GM21528 (cell line): ENCODE data around the gene IL17RE.
"Not testable (repeated sequence)": the region's sequence is repeated elsewhere in the genome, so short reads cannot be mapped to it uniquely, and the experiment has no call there.

Source experiments
- ATAC-seq: cut with Tn5 transposase; IDR thresholded peaks from one replicate; pipeline ENCODE4 v1.9.1; 2021; ENCODE audit warnings: mild to moderate bottlenecking, moderate library complexity; ENCODE audit not compliant: unreplicated experiment, low FRiP score

Gene IL17RE

DNA sequence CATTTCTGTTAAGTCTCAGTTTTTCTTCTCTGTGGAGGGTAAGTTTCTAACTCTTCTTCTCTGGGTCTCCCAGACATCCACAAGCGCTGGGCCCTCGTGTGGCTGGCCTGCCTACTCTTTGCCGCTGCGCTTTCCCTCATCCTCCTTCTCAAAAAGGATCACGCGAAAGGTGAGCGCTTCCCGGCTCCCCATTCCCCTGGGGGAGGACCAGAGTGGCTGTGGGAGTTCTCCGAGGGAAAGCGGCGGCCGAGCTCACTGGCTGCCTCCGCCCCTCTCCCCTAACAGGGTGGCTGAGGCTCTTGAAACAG lies 29.8 kb downstream of the IL17RE start:
- ATAC-seq, result no peak

DNA sequence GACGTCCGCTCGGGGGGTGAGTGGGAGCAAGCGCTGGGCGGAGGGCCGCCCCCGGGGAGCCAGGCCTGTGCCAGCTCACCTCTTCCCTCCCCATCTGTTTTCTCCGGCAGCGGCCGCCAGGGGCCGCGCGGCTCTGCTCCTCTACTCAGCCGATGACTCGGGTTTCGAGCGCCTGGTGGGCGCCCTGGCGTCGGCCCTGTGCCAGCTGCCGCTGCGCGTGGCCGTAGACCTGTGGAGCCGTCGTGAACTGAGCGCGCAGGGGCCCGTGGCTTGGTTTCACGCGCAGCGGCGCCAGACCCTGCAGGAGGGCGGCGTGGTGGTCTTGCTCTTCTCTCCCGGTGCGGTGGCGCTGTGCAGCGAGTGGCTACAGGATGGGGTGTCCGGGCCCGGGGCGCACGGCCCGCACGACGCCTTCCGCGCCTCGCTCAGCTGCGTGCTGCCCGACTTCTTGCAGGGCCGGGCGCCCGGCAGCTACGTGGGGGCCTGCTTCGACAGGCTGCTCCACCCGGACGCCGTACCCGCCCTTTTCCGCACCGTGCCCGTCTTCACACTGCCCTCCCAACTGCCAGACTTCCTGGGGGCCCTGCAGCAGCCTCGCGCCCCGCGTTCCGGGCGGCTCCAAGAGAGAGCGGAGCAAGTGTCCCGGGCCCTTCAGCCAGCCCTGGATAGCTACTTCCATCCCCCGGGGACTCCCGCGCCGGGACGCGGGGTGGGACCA lies 30.4 kb downstream of the IL17RE start:
- peak; percentile 66 for ATAC-seq

DNA sequence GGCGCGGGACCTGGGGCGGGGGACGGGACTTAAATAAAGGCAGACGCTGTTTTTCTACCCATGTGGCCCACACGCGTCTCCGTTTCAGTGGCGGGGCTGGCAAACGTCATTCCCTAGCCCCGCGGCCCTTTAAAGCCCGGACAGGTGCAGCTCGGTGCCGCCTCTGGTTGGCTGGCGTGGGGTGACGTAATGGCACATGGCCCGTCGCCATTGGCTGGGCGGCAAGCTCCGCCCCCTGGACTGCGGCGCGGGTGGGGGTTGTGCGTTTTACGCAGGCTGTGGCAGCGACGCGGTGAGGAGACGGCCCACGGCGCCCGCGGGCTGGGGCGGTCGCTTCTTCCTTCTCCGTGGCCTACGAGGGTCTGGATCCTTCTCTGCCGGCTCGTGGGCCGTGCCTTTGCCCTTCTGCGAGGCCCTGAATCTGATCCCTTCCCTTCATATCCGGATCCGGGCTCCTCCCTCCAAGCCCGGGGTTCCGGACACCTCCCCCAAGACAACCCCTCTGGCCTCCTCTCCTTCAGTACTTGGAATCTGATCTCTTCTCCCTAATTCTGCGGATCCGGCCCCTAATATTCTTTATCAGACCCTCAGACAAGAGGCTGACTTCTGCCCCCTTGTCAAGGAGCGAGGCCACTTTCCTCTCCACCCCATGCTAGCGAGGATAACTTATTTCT lies 31.1 kb downstream of the IL17RE start, which contains the start of gene CRELD1:
Gene CRELD1, plus strand, starts transcription at position 274 of the 674 bp plus-strand sequence. CDS start 605 bp downstream, outside the sequence.
- ATAC-seq, result peak; percentile 90

DNA sequence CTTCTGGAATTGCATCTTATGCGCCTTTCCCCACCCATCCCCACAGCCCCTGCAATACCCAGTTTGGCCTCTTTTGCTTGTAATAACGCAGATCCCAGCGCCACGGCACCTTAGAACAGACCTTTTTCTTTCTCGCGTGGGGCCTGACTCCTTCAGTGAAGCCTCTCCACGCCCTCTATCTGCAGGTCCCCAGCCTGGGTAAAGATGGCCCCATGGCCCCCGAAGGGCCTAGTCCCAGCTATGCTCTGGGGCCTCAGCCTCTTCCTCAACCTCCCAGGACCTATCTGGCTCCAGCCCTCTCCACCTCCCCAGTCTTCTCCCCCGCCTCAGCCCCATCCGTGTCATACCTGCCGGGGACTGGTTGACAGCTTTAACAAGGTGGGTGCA lies 31.6 kb downstream of the IL17RE start:
- ATAC-seq, result no peak

DNA sequence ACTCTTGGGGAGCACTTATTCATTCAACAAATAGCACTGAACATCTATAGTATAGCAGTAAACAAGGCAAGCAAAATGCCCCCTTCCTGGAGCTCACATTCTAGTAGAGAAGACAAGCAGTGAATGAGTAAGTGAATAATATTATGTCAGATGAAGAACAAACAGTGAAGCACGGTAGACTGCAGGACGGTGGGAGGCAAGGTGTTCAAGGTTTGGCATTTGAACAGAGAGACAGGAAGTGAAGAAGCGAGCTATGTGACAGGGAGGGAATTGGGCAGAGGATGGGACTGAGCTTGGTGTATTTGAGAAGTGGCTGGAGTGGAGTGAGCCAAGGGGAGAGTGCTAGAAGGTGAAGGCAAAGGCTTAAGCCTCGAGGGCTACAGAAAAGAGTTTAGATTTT lies 32.3 kb downstream of the IL17RE start:
- no peak for ATAC-seq

DNA sequence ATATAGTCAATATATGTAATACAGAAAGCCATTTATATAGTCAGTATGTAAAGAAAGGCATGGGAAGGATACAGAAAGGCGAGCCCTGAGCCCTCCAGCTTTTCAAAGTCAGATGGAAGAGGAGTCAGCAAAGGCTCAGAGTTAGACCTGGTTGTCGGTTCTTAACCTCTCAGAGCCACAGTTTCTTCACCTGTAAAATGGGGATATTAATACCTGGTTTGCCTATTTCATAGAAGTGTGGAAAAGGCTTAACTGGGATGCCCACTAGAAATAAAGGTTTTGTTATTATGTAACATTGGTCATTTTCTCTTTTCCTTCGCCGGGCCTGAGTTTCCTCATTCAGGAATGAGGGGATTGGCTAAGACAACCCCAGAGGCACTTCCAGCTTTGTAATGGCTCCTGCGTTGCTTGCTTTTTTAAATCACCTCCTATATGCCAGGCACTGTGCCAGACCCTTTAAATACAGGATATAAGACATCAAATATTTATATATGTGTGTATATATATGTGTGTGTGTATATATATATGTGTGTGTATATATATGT lies 33.4 kb downstream of the IL17RE start:
- no peak for ATAC-seq

DNA sequence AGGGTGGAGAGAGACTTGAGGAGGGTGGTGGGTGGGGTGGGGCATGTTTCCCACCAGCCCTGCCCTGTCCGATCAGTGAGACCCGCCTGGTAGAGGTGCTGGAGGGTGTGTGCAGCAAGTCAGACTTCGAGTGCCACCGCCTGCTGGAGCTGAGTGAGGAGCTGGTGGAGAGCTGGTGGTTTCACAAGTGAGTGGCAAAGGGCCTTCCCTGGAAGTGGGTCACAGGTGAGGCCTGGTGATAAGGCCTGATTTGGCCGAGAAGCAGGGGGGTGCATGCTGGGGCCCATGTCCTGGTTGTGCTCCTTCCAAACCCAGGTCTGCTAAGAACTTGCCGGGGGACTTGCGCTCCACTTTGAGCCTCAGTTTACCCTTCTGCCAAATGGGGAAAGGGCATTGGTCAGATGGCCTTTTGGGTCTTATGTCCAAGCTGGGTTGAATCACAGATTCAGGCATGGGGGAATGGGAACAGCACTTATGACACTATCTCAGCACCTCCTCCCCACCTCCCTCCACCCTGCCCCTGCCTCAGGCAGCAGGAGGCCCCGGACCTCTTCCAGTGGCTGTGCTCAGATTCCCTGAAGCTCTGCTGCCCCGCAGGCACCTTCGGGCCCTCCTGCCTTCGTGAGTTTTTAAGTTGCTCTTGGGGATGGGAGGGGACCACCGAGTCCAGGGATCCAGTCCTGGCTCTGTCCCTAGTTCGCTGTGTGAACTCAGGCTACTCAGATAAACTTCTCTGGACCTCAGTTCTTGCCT lies 35.0 kb downstream of the IL17RE start:
- ATAC-seq, result no peak

DNA sequence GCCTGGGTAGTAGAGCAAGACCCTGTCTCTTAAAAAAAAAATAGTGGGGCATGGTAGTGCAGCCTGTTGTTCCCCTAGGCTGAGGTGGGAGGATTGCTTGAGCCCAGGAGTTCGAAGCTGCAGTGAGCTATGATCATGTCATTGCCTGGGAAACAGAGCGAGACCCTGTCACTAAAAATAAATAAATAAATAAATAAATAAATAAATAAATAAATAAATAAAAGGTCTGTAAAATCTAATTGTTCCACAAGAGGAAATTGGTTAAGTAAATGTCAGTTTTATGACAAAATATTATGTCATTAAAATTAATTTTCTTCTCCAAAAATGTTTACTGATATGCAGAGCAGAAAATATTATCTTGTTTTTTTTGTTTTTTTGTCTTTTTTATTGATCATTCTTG lies 36.3 kb downstream of the IL17RE start:
- ATAC-seq, result no peak

DNA sequence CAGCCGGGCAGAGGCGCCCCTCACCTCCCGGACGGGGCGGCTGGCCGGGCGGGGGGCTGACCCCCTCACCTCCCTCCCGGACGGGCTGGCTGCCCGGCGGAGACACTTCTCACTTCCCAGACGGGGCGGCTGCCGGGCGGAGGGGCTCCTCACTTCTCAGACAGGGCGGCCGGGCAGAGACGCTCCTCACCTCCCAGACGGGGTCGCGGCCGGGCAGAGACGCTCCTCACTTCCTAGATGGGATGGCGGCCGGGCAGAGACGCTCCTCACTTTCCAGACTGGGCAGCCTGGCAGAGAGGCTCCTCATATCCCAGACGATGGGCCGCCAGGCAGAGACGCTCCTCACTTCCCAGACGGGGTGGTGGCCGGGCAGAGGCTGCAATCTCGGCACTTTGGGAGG lies 37.3 kb downstream of the IL17RE start:
- ATAC-seq, result not testable (repeated sequence)

DNA sequence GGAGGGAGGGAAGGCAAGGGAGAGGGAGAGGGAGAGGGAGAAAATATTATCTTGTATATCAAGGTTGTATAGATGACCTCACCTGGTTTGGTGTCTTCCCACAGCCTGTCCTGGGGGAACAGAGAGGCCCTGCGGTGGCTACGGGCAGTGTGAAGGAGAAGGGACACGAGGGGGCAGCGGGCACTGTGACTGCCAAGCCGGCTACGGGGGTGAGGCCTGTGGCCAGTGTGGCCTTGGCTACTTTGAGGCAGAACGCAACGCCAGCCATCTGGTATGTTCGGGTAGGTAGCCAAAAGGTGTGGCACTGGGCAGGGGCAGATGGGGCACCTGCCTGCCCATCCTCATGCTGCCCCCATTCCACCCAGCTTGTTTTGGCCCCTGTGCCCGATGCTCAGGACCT lies 38.1 kb downstream of the IL17RE start:
- ATAC-seq, result no peak

DNA sequence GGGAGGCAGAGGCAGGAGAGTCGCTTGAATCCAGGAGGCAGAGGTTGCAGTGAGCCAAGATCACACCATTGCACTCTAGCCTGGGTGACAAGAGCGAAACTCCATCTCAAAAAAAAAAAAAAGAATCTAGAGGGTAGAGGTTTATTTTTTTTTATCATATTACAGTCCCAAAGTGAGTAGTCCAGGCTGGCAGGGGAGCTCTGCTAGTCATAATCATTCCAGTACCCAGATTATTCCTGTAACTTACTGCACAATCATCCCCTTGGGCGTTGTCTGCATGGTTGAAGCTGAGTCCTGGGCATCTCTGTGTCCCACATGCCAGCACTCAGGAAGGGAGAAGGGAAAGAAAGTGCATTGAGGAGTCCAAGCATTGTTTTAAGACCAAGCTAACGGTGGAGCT lies 39.5 kb downstream of the IL17RE start:
- no peak for ATAC-seq

DNA sequence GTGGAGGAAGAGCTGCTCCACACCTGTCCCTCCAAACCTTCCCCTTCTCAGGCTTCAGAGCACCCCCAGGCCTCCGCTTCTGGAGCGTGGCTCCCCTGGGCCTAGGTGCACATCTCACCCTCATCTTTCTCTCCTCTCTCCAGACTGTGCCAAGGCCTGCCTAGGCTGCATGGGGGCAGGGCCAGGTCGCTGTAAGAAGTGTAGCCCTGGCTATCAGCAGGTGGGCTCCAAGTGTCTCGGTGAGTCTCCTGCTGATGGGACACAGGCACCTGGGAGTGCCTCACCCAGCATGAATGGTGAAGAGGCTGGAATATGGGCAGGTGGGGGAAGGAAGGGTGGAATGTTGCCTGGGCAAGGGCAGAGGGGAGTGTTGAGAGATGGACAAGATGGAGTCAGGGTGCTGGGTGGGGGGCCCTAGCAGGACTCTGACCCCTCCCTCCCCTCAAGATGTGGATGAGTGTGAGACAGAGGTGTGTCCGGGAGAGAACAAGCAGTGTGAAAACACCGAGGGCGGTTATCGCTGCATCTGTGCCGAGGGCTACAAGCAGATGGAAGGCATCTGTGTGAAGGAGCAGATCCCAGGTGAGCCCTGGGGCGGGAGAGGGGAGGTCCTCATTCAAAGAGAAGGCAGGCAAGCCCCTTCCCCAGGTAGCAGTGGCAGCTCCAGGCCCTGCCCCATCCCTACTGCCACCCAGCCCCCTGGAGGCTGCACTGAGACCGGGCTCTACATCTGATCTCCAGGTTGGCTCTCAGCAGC lies 40.5 kb downstream of the IL17RE start:
- no peak for ATAC-seq

DNA sequence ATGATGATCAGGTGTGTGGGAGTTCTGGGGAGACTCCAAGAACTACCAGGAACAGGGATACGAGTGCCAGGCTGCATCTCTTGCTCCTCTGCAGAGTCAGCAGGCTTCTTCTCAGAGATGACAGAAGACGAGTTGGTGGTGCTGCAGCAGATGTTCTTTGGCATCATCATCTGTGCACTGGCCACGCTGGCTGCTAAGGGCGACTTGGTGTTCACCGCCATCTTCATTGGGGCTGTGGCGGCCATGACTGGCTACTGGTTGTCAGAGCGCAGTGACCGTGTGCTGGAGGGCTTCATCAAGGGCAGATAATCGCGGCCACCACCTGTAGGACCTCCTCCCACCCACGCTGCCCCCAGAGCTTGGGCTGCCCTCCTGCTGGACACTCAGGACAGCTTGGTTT lies 41.6 kb downstream of the IL17RE start:
- ATAC-seq, result no peak

DNA sequence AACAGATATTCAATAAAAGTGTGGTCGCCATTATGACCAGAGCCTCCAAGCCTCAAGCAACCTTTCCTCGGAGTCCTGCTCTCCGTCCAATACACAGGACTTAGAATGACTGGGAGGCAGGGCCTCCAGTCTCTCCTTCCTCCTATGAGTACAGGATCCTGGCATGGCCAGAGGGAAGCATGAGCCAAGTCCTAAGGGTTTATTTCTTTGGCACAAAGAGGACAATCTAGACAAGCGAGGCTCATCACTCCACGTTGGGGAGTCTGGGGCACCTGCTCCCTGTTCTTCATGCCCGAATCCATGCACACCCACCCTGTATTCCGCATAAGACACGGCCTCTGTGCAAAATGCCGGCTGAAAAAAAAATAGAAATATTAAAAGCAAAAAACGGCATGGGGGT lies 42.7 kb downstream of the IL17RE start:
- ATAC-seq, result no peak

DNA sequence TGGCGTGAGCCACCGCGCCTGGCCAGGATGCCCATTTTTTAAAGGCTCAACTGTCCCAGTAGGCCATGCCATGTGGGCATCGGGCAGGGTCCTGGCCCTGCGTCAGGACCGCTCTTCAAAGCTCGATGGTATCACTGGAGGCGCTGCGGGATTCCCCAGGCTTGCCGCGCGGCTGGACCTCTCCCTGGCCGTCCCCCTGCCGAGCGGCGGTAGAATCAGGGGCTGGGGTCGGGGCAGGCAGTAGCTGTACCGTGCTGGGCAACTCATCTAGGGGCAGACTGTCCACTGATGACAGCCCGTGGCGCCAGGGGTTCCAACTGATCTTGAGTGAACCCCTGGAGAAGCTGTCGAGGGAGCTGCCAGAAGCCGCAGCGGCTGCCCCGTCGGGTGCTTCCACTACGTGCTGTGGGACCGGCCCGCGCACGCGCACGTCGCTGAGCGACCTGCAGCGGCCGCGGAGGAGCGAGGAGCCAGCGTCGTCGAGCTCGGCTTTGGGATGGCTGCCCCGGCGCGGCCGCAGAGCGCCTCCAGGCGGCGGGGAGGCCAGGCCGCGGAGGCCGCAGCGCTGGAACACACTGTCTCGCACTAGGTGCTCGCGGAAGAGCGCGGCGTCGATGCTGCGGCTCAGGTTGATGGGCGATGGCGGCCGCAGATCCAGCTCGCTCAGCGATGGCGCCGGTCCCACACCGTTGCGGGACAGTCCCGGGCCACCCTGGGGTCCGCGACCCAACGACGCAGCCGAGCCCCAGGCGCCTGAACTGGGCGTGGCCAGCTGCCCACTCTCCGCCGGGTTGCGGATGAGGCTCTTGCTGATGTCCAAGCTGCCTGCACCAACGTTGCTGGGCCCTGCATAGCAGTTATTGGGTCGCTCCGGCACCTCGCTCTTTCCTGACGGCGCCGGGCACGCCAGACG lies 43.7 kb downstream of the IL17RE start:
- peak; percentile 46 for ATAC-seq

DNA sequence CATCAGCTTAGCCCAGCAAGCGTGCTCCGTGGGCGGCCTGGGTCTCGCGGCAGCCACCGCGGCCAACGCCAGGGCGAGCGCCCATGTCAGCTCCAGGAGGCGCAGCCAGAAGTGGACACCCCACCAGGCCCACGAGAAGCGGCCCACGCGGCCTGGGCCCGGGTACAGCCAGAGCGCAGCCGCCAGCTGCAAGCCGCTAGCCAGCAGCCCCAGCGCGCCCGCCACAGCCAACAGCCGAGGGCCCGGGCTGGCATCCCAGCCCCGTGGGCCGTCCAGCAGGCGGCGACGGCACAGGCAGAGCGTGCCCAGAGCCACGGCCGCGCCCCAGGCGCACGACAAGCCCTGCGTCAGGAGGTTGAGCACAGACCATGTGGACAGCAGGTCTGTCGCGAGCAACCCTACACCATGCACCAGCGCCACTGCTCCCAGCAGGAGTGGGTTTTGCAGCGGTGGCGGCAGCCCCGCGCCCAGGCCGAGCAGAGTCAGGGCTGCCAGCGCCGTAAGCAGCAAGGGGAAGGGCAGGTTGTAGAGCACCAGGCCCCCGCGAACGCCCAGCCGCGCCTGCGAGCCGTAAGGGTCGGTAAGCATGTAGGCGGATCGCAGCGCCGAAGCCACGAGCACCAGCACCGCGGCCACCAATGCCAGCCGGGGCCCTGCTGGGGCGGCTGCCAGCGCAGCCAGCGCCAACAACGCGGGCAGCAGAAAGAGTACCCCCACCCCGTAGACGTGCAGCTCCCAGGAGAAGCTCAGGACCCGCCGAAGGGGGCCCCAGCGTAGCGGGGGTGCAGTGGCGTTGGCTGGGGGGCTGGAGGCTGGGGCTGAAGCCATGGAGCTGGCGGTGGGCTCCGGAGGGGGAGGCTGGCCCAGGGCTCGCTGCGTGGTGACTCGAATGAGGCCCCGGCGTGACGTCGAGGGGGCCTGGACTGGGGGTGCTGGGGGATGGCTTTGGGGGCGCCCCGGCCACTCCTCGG lies 44.7 kb downstream of the IL17RE start:
- no peak for ATAC-seq

DNA sequence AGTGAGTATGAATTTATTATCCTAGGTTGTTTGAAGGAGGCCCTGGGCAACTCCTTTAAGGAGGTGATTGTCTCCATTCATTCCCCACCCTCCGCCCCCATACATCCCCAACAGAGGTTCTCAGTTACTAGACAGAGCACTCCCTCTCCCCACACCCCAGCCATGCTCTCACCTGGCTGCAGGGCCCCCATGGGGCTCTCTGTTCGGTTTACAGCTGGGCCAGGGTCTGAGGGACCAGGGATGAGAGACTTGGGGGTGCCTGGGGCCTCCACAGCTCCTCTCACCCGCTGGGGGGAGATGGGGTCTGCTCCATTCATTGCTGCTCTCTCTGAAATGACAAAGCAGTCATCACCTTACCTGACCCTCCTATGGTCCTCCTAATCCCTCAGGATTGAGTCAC lies 45.9 kb downstream of the IL17RE start:
- no peak for ATAC-seq

DNA sequence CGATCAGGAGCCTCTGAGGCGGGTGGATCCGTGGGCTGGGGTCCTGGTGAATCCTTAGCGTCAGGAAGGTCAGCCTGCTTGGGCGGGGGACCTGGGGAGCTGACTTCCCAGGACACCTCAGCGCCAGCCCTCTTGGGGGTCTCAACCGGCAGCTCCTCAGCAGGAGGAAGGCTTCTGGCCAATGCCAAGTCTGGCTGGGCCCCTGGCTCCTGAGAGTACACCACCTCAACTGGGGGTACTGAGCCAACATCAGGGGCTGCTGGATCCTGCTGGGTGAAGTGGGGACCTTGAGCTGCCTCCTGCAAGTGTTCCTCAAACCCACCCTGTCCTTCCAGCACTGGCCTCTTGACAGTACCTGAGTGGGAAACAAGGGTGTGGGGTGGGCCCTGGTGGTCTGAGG lies 46.5 kb downstream of the IL17RE start:
- ATAC-seq, result no peak

DNA sequence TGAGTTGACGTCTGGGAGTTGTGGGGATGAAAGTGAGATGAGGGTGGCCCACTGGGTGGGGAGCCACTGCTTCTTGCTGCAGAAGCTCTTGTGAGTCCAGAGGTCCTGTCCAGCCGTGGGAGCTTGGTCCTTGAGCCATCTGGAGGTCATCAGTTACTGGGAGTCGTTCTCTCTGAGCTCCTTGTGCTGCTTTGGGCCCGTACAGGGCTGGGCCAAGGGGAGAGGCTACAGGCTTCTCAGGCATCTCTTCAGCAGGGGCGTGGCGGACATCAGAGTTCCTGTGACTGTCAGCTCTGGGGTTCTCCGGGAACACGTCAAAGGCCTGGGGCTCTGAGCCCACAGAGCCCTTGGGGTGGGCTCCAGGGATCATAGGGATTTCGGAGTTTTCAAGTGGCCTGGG lies 47.0 kb downstream of the IL17RE start:
- ATAC-seq, result no peak
